GM19468 (cell line): Measurements from ENCODE around the gene SMIM8.

Source experiments
- ATAC-seq: cut with Tn5 transposase; IDR thresholded peaks from one replicate; pipeline ENCODE4 v1.9.1; 2021; ENCODE audit warnings: mild to moderate bottlenecking, moderate library complexity, moderate number of reproducible peaks; ENCODE audit not compliant: unreplicated experiment; ENCODE audit errors: extremely low read depth

SMIM8 gene

GRCh38 chr6:87333591-87334181 lies 11.3 kb downstream of the SMIM8 start:
- ATAC-seq = no peak

GRCh38 chr6:87334683-87335082 lies 12.3 kb downstream of the SMIM8 start:
- no peak for ATAC-seq

GRCh38 chr6:87336367-87336766 lies 14.0 kb downstream of the SMIM8 start:
- ATAC-seq = no peak

- no peak for ATAC-seq
Measured at GRCh38 chr6:87340230-87340629, 17.8 kb downstream of the SMIM8 start.

GRCh38 chr6:87341158-87341557 lies 18.8 kb downstream of the SMIM8 start:
- no peak for ATAC-seq

- ATAC-seq = peak; percentile 81
Measured at GRCh38 chr6:87341899-87342298, 19.5 kb downstream of the SMIM8 start.

GRCh38 chr6:87342829-87343228 lies 20.4 kb downstream of the SMIM8 start:
- no peak for ATAC-seq

GRCh38 chr6:87344731-87345130 lies 22.3 kb downstream of the SMIM8 start, which contains the start of gene C6orf163:
TSS of gene C6orf163 (plus strand) at chr6:87344813. CDS start at chr6:87345100, 287 bp downstream.
- no peak for ATAC-seq

- no peak for ATAC-seq
Measured at GRCh38 chr6:87346700-87347099, 24.3 kb downstream of the SMIM8 start.

GRCh38 chr6:87349896-87350295 lies 27.5 kb downstream of the SMIM8 start:
- ATAC-seq = no peak

- ATAC-seq = no peak
Measured at GRCh38 chr6:87350516-87350915, 28.1 kb downstream of the SMIM8 start.

- ATAC-seq = no peak
Measured at GRCh38 chr6:87351583-87351982, 29.2 kb downstream of the SMIM8 start.

GRCh38 chr6:87356181-87356580 lies 33.8 kb downstream of the SMIM8 start:
- no peak for ATAC-seq

GRCh38 chr6:87357479-87358196 lies 35.2 kb downstream of the SMIM8 start:
- ATAC-seq = no peak

- no peak for ATAC-seq
Measured at GRCh38 chr6:87364602-87365252, 42.3 kb downstream of the SMIM8 start.

- no peak for ATAC-seq
Measured at GRCh38 chr6:87366072-87366827, 43.9 kb downstream of the SMIM8 start.

GRCh38 chr6:87366899-87367298 lies 44.5 kb downstream of the SMIM8 start:
- no peak for ATAC-seq

- ATAC-seq = no peak
Measured at GRCh38 chr6:87373377-87373776, 51.0 kb downstream of the SMIM8 start.

- no peak for ATAC-seq
Measured at GRCh38 chr6:87375315-87375714, 52.9 kb downstream of the SMIM8 start.

- no peak for ATAC-seq
Measured at GRCh38 chr6:87376643-87377042, 54.3 kb downstream of the SMIM8 start.

GRCh38 chr6:87378947-87379346 lies 56.6 kb downstream of the SMIM8 start:
- no peak for ATAC-seq
